Activated CD8-positive, alpha-beta memory T cell treated with anti-CD3 and anti-CD28 coated beads, Interleukin-2, amount 50 U/mL, for 4 hours (primary cell): ENCODE data around the gene RNASEH2B.

Experiments
- DNase-seq: peaks from one replicate; pipeline ENCODE4 v3.0.0-alpha.2; 2020

RNASEH2B gene

GRCh38 chr13:50909605-50910484, at the start of gene RNASEH2B:
Gene RNASEH2B, plus strand, starts transcription at chr13:50909791. Its CDS starts 286 bp downstream, at chr13:50910077.
- peak; percentile 69 for DNase-seq

- no peak for DNase-seq
Observed at GRCh38 chr13:50864492-50864891, 45.1 kb upstream of the RNASEH2B start.

- DNase-seq = no peak
Observed at GRCh38 chr13:50866817-50867636, 42.6 kb upstream of the RNASEH2B start.

GRCh38 chr13:50867637-50867945, 42.0 kb upstream of the RNASEH2B start:
- no peak for DNase-seq

GRCh38 chr13:50871405-50871804, 38.2 kb upstream of the RNASEH2B start:
- DNase-seq = no peak

GRCh38 chr13:50873467-50873866, 36.1 kb upstream of the RNASEH2B start:
- no peak for DNase-seq

- no peak for DNase-seq
Observed at GRCh38 chr13:50873991-50874390, 35.6 kb upstream of the RNASEH2B start.

- DNase-seq = no peak
Observed at GRCh38 chr13:50882816-50883435, 26.7 kb upstream of the RNASEH2B start.

- no peak for DNase-seq
Observed at GRCh38 chr13:50883728-50884127, 25.9 kb upstream of the RNASEH2B start.

GRCh38 chr13:50884265-50884664, 25.3 kb upstream of the RNASEH2B start:
- no peak for DNase-seq

GRCh38 chr13:50887151-50887550, 22.4 kb upstream of the RNASEH2B start:
- DNase-seq = no peak

- DNase-seq = no peak
Observed at GRCh38 chr13:50888362-50888761, 21.2 kb upstream of the RNASEH2B start.

- DNase-seq = no peak
Observed at GRCh38 chr13:50889317-50889716, 20.3 kb upstream of the RNASEH2B start.

GRCh38 chr13:50891206-50891605, 18.4 kb upstream of the RNASEH2B start:
- no peak for DNase-seq

GRCh38 chr13:50892210-50892944, 17.2 kb upstream of the RNASEH2B start:
- DNase-seq = peak; percentile 20

- DNase-seq = no peak
Observed at GRCh38 chr13:50893211-50893852, 16.3 kb upstream of the RNASEH2B start.

- DNase-seq = no peak
Observed at GRCh38 chr13:50894012-50894411, 15.6 kb upstream of the RNASEH2B start.

GRCh38 chr13:50894504-50894903, 15.1 kb upstream of the RNASEH2B start:
- DNase-seq = no peak

- no peak for DNase-seq
Observed at GRCh38 chr13:50898338-50898737, 11.3 kb upstream of the RNASEH2B start.

- DNase-seq = no peak
Observed at GRCh38 chr13:50901701-50902100, 7.9 kb upstream of the RNASEH2B start.

GRCh38 chr13:50905256-50905655, 4.3 kb upstream of the RNASEH2B start:
- no peak for DNase-seq

GRCh38 chr13:50907781-50908180, 1.8 kb upstream of the RNASEH2B start:
- no peak for DNase-seq
